ENCODE data around the gene YBEY. TPM values are rescaled to one million over a fixed set of nuclear protein-coding genes. Genes with fewer than 3 reads are reported as not detected.

Gene YBEY
- polyA plus RNA-seq, 2 donors: 7.1 to 11.9 TPM

GRCh38 chr21:46247699-46248421 lies 38.3 kb upstream of the YBEY start:
- Histone ChIP-seq H3K36me3 (ENCODE audit: control insufficient read depth in 2 of 2, insufficient read depth in 2 of 2, low read length in 1 of 2) (peaks cover 31 to 47% of the 10 kb centered on the region in 2 donors), H3K9me3 (ENCODE audit: control insufficient read depth in 2 of 2, insufficient read depth in 1 of 2, low read depth in 1 of 2, low read length in 1 of 2) (no peaks in the 10 kb centered on the region)
- 96 to 97% methylated on average over 3 of the region's 3 CpGs for WGBS, 2 donors

GRCh38 chr21:46248422-46248782 lies 37.7 kb upstream of the YBEY start:
- Histone ChIP-seq H3K4me1 (ENCODE audit: control insufficient read depth in 2 of 2, insufficient read depth in 2 of 2, low read length in 1 of 2) (no peaks in the 10 kb centered on the region), H3K9me3 (ENCODE audit: control insufficient read depth in 2 of 2, insufficient read depth in 1 of 2, low read depth in 1 of 2, low read length in 1 of 2) (no peaks in the 10 kb centered on the region), H3K27me3 (ENCODE audit: control insufficient read depth in 1 of 2, insufficient read depth in 2 of 2, low read length in 2 of 2) (no peaks in the 10 kb centered on the region), H3K4me3 (ENCODE audit: low read depth in 1 of 2, low read length in 2 of 2) (no peak overlapping the region), H3K27ac (ENCODE audit: low read depth in 2 of 2, low read length in 1 of 2) (no peak overlapping the region), H3K36me3 (ENCODE audit: control insufficient read depth in 2 of 2, insufficient read depth in 2 of 2, low read length in 1 of 2) (peaks cover 28 to 48% of the 10 kb centered on the region in 2 donors)
- WGBS, 2 donors: 85 to 100% methylated on average over 1 of the region's 1 CpG

More at GRCh38 chr21:46247699-46248421, 38.3 kb upstream of the YBEY start:
- Histone ChIP-seq H3K4me3 (ENCODE audit: low read depth in 1 of 2, low read length in 2 of 2) (no peak overlapping the region), H3K27ac (ENCODE audit: low read depth in 2 of 2, low read length in 1 of 2) (no peak overlapping the region), H3K27me3 (ENCODE audit: control insufficient read depth in 1 of 2, insufficient read depth in 2 of 2, low read length in 2 of 2) (no peaks in the 10 kb centered on the region), H3K4me1 (ENCODE audit: control insufficient read depth in 2 of 2, insufficient read depth in 2 of 2, low read length in 1 of 2) (no peaks in the 10 kb centered on the region)

- WGBS, 2 donors: 84 to 95% methylated on average over 2 of the region's 2 CpGs
- Histone ChIP-seq H3K4me3 (ENCODE audit: low read depth in 1 of 2, low read length in 2 of 2) (no peak overlapping the region), H3K4me1 (ENCODE audit: control insufficient read depth in 2 of 2, insufficient read depth in 2 of 2, low read length in 1 of 2) (no peaks in the 10 kb centered on the region), H3K27ac (ENCODE audit: low read depth in 2 of 2, low read length in 1 of 2) (no peak overlapping the region), H3K27me3 (ENCODE audit: control insufficient read depth in 1 of 2, insufficient read depth in 2 of 2, low read length in 2 of 2) (no peaks in the 10 kb centered on the region), H3K9me3 (ENCODE audit: control insufficient read depth in 2 of 2, insufficient read depth in 1 of 2, low read depth in 1 of 2, low read length in 1 of 2) (no peaks in the 10 kb centered on the region), H3K36me3 (ENCODE audit: control insufficient read depth in 2 of 2, insufficient read depth in 2 of 2, low read length in 1 of 2) (peaks cover 24 to 48% of the 10 kb centered on the region in 2 donors)
Observed at GRCh38 chr21:46248827-46249226, 37.3 kb upstream of the YBEY start.

DNA sequence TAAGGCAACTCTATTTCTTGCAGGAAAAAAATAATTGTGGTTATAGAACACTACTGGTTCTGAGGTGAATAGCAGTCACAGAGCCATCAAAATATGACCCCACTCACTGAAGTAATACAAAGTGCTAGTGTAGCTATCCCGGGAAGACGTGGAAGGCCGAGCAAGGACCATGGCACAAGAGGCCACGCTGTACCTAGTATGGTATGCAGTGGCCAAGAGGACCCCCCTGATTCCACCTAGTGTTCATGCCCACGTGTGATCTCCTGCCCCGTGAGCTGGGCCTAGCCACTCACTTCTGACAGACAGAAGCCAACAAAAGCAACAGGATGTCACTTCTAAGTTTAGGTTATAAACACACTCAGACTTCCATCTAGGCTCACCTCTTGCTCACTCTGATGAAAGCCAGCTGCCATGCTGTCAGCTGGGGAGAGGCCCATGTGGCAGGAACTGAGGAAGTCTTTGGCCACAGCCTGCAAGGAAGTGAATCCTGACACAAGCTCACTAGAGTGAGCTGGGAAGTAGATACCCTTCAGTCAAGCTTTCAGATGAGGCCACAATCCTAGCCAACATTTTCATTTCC lies 35.9 kb upstream of the YBEY start:
- Histone ChIP-seq H3K4me3 (ENCODE audit: low read depth in 1 of 2, low read length in 2 of 2) (no peak overlapping the region), H3K27ac (ENCODE audit: low read depth in 2 of 2, low read length in 1 of 2) (no peak overlapping the region), H3K27me3 (ENCODE audit: control insufficient read depth in 1 of 2, insufficient read depth in 2 of 2, low read length in 2 of 2) (no peaks in the 10 kb centered on the region), H3K36me3 (ENCODE audit: control insufficient read depth in 2 of 2, insufficient read depth in 2 of 2, low read length in 1 of 2) (peaks cover 17 to 46% of the 10 kb centered on the region in 2 donors), H3K9me3 (ENCODE audit: control insufficient read depth in 2 of 2, insufficient read depth in 1 of 2, low read depth in 1 of 2, low read length in 1 of 2) (no peaks in the 10 kb centered on the region), H3K4me1 (ENCODE audit: control insufficient read depth in 2 of 2, insufficient read depth in 2 of 2, low read length in 1 of 2) (no peaks in the 10 kb centered on the region)
- 81 to 89% methylated on average over 6 of the region's 6 CpGs for WGBS, 2 donors

DNA sequence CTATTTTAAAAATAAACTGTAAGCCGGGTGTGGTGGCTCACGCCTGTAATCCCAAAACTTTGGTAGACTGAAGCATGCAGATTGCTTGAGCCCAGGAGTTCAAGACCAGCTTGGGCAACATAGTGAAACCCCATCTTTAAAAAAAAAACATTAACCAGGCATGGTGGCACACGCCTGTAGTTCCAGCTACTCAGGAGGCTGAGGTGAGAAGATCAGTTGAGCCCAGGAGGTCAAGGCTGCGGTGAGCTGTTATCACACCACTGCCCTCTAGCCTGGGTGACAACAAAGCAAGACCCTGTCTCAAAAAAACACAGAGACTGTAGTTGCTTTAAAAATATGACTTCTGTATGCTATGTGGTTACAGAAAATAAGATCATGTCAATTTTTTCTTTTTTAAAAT lies 33.3 kb upstream of the YBEY start:
- H3K4me3 ChIP-seq (ENCODE audit: low read depth in 1 of 2, low read length in 2 of 2): no peak overlapping the region
- WGBS, 2 donors: 89 to 90% methylated on average over 4 of the region's 4 CpGs
- no peaks in the 10 kb centered on the region for H3K9me3 ChIP-seq (ENCODE audit: control insufficient read depth in 2 of 2, insufficient read depth in 1 of 2, low read depth in 1 of 2, low read length in 1 of 2)
- no peak overlapping the region for H3K27ac ChIP-seq (ENCODE audit: low read depth in 2 of 2, low read length in 1 of 2)
- peaks cover 23 to 54% of the 10 kb centered on the region in 2 donors for H3K36me3 ChIP-seq (ENCODE audit: control insufficient read depth in 2 of 2, insufficient read depth in 2 of 2, low read length in 1 of 2)
- no peaks in the 10 kb centered on the region for H3K4me1 ChIP-seq (ENCODE audit: control insufficient read depth in 2 of 2, insufficient read depth in 2 of 2, low read length in 1 of 2)
- H3K27me3 ChIP-seq (ENCODE audit: control insufficient read depth in 1 of 2, insufficient read depth in 2 of 2, low read length in 2 of 2): no peaks in the 10 kb centered on the region

DNA sequence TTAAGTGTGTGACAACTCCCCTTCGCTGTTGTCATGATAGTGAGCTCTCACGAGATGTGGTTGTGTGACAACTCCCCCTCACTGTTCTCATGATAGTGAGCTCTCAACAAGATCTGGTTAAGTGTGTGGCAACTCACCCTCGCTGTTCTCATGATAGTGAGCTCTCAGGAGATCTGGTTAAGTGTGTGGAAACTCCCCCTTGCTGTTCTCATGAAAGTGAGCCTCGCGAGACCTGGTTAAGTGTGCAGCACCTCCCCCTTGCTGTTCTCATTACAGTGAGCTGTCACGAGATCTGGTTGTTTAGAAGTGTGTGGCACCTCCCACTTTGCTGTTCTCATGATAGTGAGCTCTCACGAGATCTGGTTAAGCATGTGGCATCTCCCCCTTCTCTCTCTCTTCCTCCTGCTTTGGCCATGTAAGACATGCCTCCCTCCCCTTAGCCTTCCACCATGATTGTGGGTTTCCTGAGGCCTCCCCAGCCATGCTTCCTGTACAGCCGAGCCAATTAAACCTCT lies 32.5 kb upstream of the YBEY start:
- WGBS, 2 donors: 75 to 79% methylated on average over 8 of the region's 8 CpGs
- Histone ChIP-seq H3K36me3 (ENCODE audit: control insufficient read depth in 2 of 2, insufficient read depth in 2 of 2, low read length in 1 of 2) (peaks cover 22 to 52% of the 10 kb centered on the region in 2 donors), H3K27ac (ENCODE audit: low read depth in 2 of 2, low read length in 1 of 2) (no peak overlapping the region), H3K27me3 (ENCODE audit: control insufficient read depth in 1 of 2, insufficient read depth in 2 of 2, low read length in 2 of 2) (no peaks in the 10 kb centered on the region), H3K4me3 (ENCODE audit: low read depth in 1 of 2, low read length in 2 of 2) (no peak overlapping the region), H3K9me3 (ENCODE audit: control insufficient read depth in 2 of 2, insufficient read depth in 1 of 2, low read depth in 1 of 2, low read length in 1 of 2) (no peaks in the 10 kb centered on the region), H3K4me1 (ENCODE audit: control insufficient read depth in 2 of 2, insufficient read depth in 2 of 2, low read length in 1 of 2) (no peaks in the 10 kb centered on the region)

GRCh38 chr21:46254208-46254975 lies 31.8 kb upstream of the YBEY start:
- Histone ChIP-seq H3K4me1 (ENCODE audit: control insufficient read depth in 2 of 2, insufficient read depth in 2 of 2, low read length in 1 of 2) (no peaks in the 10 kb centered on the region), H3K27me3 (ENCODE audit: control insufficient read depth in 1 of 2, insufficient read depth in 2 of 2, low read length in 2 of 2) (no peaks in the 10 kb centered on the region), H3K9me3 (ENCODE audit: control insufficient read depth in 2 of 2, insufficient read depth in 1 of 2, low read depth in 1 of 2, low read length in 1 of 2) (no peaks in the 10 kb centered on the region), H3K27ac (ENCODE audit: low read depth in 2 of 2, low read length in 1 of 2) (no peak overlapping the region), H3K36me3 (ENCODE audit: control insufficient read depth in 2 of 2, insufficient read depth in 2 of 2, low read length in 1 of 2) (peaks cover 22 to 51% of the 10 kb centered on the region in 2 donors), H3K4me3 (ENCODE audit: low read depth in 1 of 2, low read length in 2 of 2) (no peak overlapping the region)
- WGBS, 2 donors: 87 to 89% methylated on average over 12 of the region's 12 CpGs

DNA sequence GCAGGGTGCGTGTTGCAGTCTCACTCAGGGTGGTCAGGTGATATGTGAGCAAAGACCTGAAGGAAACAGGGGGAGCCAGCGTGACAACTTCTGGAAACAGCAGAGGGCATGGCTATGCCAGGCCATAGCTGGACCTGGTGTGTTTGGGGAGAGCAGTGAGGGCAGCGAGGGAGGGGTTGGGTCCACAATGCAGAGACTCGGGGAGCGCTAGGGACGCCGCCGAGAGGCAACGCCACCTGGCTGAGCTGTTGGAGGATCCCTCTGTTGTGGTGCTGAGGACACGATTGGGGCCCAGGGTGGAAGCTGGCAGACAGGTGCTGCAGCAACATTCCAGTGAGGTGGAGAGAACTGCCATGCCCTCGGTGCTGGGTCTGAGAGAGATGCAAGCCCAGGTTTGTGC lies 31.0 kb upstream of the YBEY start:
- WGBS, 2 donors: 92% methylated on average over 11 of the region's 11 CpGs
- H3K4me3 ChIP-seq (ENCODE audit: low read depth in 1 of 2, low read length in 2 of 2): no peak overlapping the region
- no peak overlapping the region for H3K27ac ChIP-seq (ENCODE audit: low read depth in 2 of 2, low read length in 1 of 2)
- H3K9me3 ChIP-seq (ENCODE audit: control insufficient read depth in 2 of 2, insufficient read depth in 1 of 2, low read depth in 1 of 2, low read length in 1 of 2): no peaks in the 10 kb centered on the region
- H3K4me1 ChIP-seq (ENCODE audit: control insufficient read depth in 2 of 2, insufficient read depth in 2 of 2, low read length in 1 of 2): no peaks in the 10 kb centered on the region
- peaks cover 22 to 46% of the 10 kb centered on the region in 2 donors for H3K36me3 ChIP-seq (ENCODE audit: control insufficient read depth in 2 of 2, insufficient read depth in 2 of 2, low read length in 1 of 2)
- H3K27me3 ChIP-seq (ENCODE audit: control insufficient read depth in 1 of 2, insufficient read depth in 2 of 2, low read length in 2 of 2): no peaks in the 10 kb centered on the region

DNA sequence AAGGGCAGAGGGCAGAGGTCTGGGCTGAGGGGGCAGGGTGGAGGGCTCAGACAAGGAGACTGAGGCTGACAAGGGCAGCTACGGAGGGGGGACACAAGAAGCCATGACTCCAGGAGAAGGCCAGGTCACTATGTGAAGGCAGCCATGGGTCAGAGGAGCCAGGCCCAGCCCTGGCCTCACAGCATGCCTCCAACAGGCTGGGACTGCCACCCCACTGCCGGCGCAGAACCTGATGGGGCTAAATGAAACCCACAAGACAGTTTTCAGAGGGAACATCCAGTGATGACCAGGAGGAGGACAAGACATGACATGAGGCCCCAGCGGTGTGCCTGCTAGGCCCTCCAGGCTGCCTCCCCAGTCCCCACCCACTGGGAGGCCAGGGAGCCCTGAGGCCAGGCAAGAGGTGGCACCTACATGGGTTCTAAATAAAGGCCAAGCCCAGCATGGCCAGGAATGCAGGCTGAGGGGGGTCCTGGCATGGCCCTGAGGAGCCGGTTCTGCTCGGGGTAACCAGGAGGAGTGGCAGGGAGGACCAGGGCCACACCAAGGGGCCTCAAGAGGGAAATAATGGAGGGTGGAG lies 30.3 kb upstream of the YBEY start:
- Histone ChIP-seq H3K9me3 (ENCODE audit: control insufficient read depth in 2 of 2, insufficient read depth in 1 of 2, low read depth in 1 of 2, low read length in 1 of 2) (no peaks in the 10 kb centered on the region), H3K4me3 (ENCODE audit: low read depth in 1 of 2, low read length in 2 of 2) (no peak overlapping the region), H3K27ac (ENCODE audit: low read depth in 2 of 2, low read length in 1 of 2) (no peak overlapping the region), H3K36me3 (ENCODE audit: control insufficient read depth in 2 of 2, insufficient read depth in 2 of 2, low read length in 1 of 2) (peaks cover 22 to 45% of the 10 kb centered on the region in 2 donors), H3K27me3 (ENCODE audit: control insufficient read depth in 1 of 2, insufficient read depth in 2 of 2, low read length in 2 of 2) (no peaks in the 10 kb centered on the region), H3K4me1 (ENCODE audit: control insufficient read depth in 2 of 2, insufficient read depth in 2 of 2, low read length in 1 of 2) (no peaks in the 10 kb centered on the region)
- WGBS, 2 donors: 93 to 96% methylated on average over 6 of the region's 6 CpGs

Measured in esophagus (tissue), 2 donors.